ENCODE results near the gene CLEC4M.
"Not testable (repeated sequence)": the region's sequence is repeated elsewhere in the genome, so short reads cannot be mapped to it uniquely, and the experiment has no call there.

CLEC4M gene

GRCh38 chr19:7751157-7751783 lies 11.8 kb upstream of the CLEC4M start:
- no peak for TF ChIP-seq CTCF (IDR thresholded peaks at IDR 0.05; ENCODE audit: low read depth, low read length)
- Histone ChIP-seq H3K4me3 (ENCODE audit: low read depth, low read length) (no peak overlapping the region), H3K36me3 (no peaks in the 10 kb centered on the region), H3K27me3 (ENCODE audit: insufficient read depth, low read depth, severe bottlenecking) (no peaks in the 10 kb centered on the region), H3K9me3 (ENCODE audit: severe bottlenecking) (peaks cover 5% of the 10 kb centered on the region), H3K27ac (no peak overlapping the region)
- no peak for DNase-seq

GRCh38 chr19:7756258-7756657 lies 6.8 kb upstream of the CLEC4M start:
- DNase-seq, result no peak
- no peaks in the 10 kb centered on the region for H3K36me3 ChIP-seq
- H3K4me3 ChIP-seq (ENCODE audit: low read depth, low read length), result no peak overlapping the region
- no peak for TF ChIP-seq CTCF (IDR thresholded peaks at IDR 0.05; ENCODE audit: low read depth, low read length)
- H3K27ac ChIP-seq, result no peak overlapping the region
- peaks cover 44% of the 10 kb centered on the region for H3K9me3 ChIP-seq (ENCODE audit: severe bottlenecking)
- no peaks in the 10 kb centered on the region for H3K27me3 ChIP-seq (ENCODE audit: insufficient read depth, low read depth, severe bottlenecking)

- H3K27ac ChIP-seq, result no peak overlapping the region
- TF ChIP-seq CTCF (IDR thresholded peaks at IDR 0.05; ENCODE audit: low read depth, low read length), result no peak
Observed at GRCh38 chr19:7757358-7757757, 5.7 kb upstream of the CLEC4M start.

GRCh38 chr19:7759156-7759555 lies 3.9 kb upstream of the CLEC4M start:
- H3K27ac ChIP-seq, result no peak overlapping the region
- H3K27me3 ChIP-seq (ENCODE audit: insufficient read depth, low read depth, severe bottlenecking), result no peaks in the 10 kb centered on the region
- H3K4me3 ChIP-seq (ENCODE audit: low read depth, low read length), result no peak overlapping the region
- TF ChIP-seq CTCF (IDR thresholded peaks at IDR 0.05; ENCODE audit: low read depth, low read length), result no peak
- peaks cover 44% of the 10 kb centered on the region for H3K9me3 ChIP-seq (ENCODE audit: severe bottlenecking)
- DNase-seq, result no peak
- H3K36me3 ChIP-seq, result no peaks in the 10 kb centered on the region

More at GRCh38 chr19:7757358-7757757, 5.7 kb upstream of the CLEC4M start:
- DNase-seq, result no peak
- H3K9me3 ChIP-seq (ENCODE audit: severe bottlenecking), result peaks cover 44% of the 10 kb centered on the region
- no peaks in the 10 kb centered on the region for H3K27me3 ChIP-seq (ENCODE audit: insufficient read depth, low read depth, severe bottlenecking)
- H3K36me3 ChIP-seq, result no peaks in the 10 kb centered on the region
- H3K4me3 ChIP-seq (ENCODE audit: low read depth, low read length), result no peak overlapping the region

- TF ChIP-seq CTCF (IDR thresholded peaks at IDR 0.05; ENCODE audit: low read depth, low read length), result no peak
- H3K4me3 ChIP-seq (ENCODE audit: low read depth, low read length), result no peak overlapping the region
- H3K9me3 ChIP-seq (ENCODE audit: severe bottlenecking), result peaks cover 17% of the 10 kb centered on the region
- H3K36me3 ChIP-seq, result no peaks in the 10 kb centered on the region
- H3K27me3 ChIP-seq (ENCODE audit: insufficient read depth, low read depth, severe bottlenecking), result no peaks in the 10 kb centered on the region
- no peak overlapping the region for H3K27ac ChIP-seq
- no peak for DNase-seq
Observed at GRCh38 chr19:7763696-7764095, 653 bp downstream of the CLEC4M start.

GRCh38 chr19:7764157-7764556 lies 1.1 kb downstream of the CLEC4M start:
- peaks cover 14% of the 10 kb centered on the region for H3K9me3 ChIP-seq (ENCODE audit: severe bottlenecking)
- H3K27ac ChIP-seq; DNase-seq; H3K4me3 ChIP-seq (ENCODE audit: low read depth, low read length); H3K27me3 ChIP-seq (ENCODE audit: insufficient read depth, low read depth, severe bottlenecking); H3K36me3 ChIP-seq: not testable (repeated sequence)

GRCh38 chr19:7765043-7765442 lies 2.0 kb downstream of the CLEC4M start:
- not testable (repeated sequence) for H3K27ac ChIP-seq; H3K36me3 ChIP-seq; H3K4me3 ChIP-seq (ENCODE audit: low read depth, low read length); H3K9me3 ChIP-seq (ENCODE audit: severe bottlenecking); DNase-seq; H3K27me3 ChIP-seq (ENCODE audit: insufficient read depth, low read depth, severe bottlenecking)
